Frontal cortex (tissue), 4 donors: ENCODE data around the gene ATP6V0A1. TPM values are rescaled to one million over a fixed set of nuclear protein-coding genes. Genes with fewer than 3 reads are reported as not detected.
"Not testable (repeated sequence)": the region's sequence is repeated elsewhere in the genome, so short reads cannot be mapped to it uniquely, and the experiment has no call there.

Experiments
- DNase-seq, 2 donors: peaks; one replicate each; pipeline ENCODE4 v3.0.0; 2012; ENCODE audit warnings: low spot score in 2 of 2
- FAIRE-seq: peaks from 2 replicates; lab custom pipeline; 2012; peaks lifted over from hg19 to GRCh38; lab: Jason Lieb, UNC
- total RNA-seq: library from RNA; depleted of rRNA; stranded (reverse); fragments of >200 nt; gene quantifications from one replicate; pipeline ENCODE4 v1.2.3, GENCODE V29; 2014
- donor health status: control.
- donor health status: control.
- donor health status: control.

The ATP6V0A1 gene
- total RNA-seq: 207 TPM

GRCh38 chr17:42458497-42459255 lies at the start of gene ATP6V0A1:
Gene ATP6V0A1, plus strand, starts transcription at chr17:42458878. Its CDS starts 2,017 bp downstream, at chr17:42460895.
- DNase-seq (peak; percentile 85 to 89), FAIRE-seq (no peak)

- FAIRE-seq (no peak), DNase-seq (no peak)
Observed at GRCh38 chr17:42409523-42410318, 49.0 kb upstream of the ATP6V0A1 start.

GRCh38 chr17:42410319-42410685 lies 48.4 kb upstream of the ATP6V0A1 start:
- DNase-seq (no peak), FAIRE-seq (no peak)

GRCh38 chr17:42411361-42411760 lies 47.3 kb upstream of the ATP6V0A1 start:
- FAIRE-seq (no peak), DNase-seq (no peak)

GRCh38 chr17:42411905-42412679 lies 46.6 kb upstream of the ATP6V0A1 start:
- no peak for DNase-seq
- FAIRE-seq: no peak

- DNase-seq (no peak), FAIRE-seq (no peak)
Observed at GRCh38 chr17:42413464-42414040, 45.1 kb upstream of the ATP6V0A1 start.

GRCh38 chr17:42414704-42415409 lies 43.8 kb upstream of the ATP6V0A1 start:
- no peak for DNase-seq
- FAIRE-seq: no peak

GRCh38 chr17:42417981-42418380 lies 40.7 kb upstream of the ATP6V0A1 start:
- not testable (repeated sequence) for FAIRE-seq, DNase-seq

GRCh38 chr17:42421136-42421506 lies 37.6 kb upstream of the ATP6V0A1 start:
- DNase-seq (no peak), FAIRE-seq (no peak)

- FAIRE-seq (no peak), DNase-seq (peak in 1 of 2 donors; percentile 65)
Observed at GRCh38 chr17:42421507-42422338, 37.0 kb upstream of the ATP6V0A1 start.

- no peak for DNase-seq
Observed at GRCh38 chr17:42422412-42422957, 36.2 kb upstream of the ATP6V0A1 start.

GRCh38 chr17:42422958-42423712 lies 35.5 kb upstream of the ATP6V0A1 start, which contains the start of gene CAVIN1:
Gene CAVIN1, minus strand, starts transcription at chr17:42423256. Its CDS starts 159 bp downstream, at chr17:42423097.
- DNase-seq (peak; percentile 90 to 93), FAIRE-seq (no peak)

More at GRCh38 chr17:42422412-42422957, 36.2 kb upstream of the ATP6V0A1 start:
- FAIRE-seq: no peak

- FAIRE-seq: no peak
- DNase-seq: no peak
Observed at GRCh38 chr17:42423766-42424165, 34.9 kb upstream of the ATP6V0A1 start.

- FAIRE-seq (no peak), DNase-seq (peak in 1 of 2 donors; percentile 10)
Observed at GRCh38 chr17:42424991-42425610, 33.6 kb upstream of the ATP6V0A1 start.

- no peak for FAIRE-seq
- DNase-seq: no peak
Observed at GRCh38 chr17:42428141-42428944, 30.3 kb upstream of the ATP6V0A1 start.
